ENCODE measurements around the gene TACC2. TPM values are rescaled to one million over a fixed set of nuclear protein-coding genes. Genes with fewer than 3 reads are reported as not detected.
"Not testable (repeated sequence)": the region's sequence is repeated elsewhere in the genome, so short reads cannot be mapped to it uniquely, and the experiment has no call there.

TACC2 gene
- total and polyA plus RNA-seq, 2 experiments from 2014 or later, result 30.8 to 35.9 TPM

GRCh38 chr10:122093076-122093475, 104.1 kb downstream of the TACC2 start:
- Histone ChIP-seq H3K27me3 (ENCODE audit: insufficient read depth) (no peaks in the 10 kb centered on the region), H3K36me3 (ENCODE audit: insufficient read depth) (no peaks in the 10 kb centered on the region), H2AFZ (no peak overlapping the region), H3K9me2 (ENCODE audit: insufficient read depth) (no peaks in the 10 kb centered on the region), H3K4me1 (ENCODE audit: insufficient read depth) (no peaks in the 10 kb centered on the region), H3K79me2 (replicated peaks; ENCODE audit: insufficient read depth) (no peaks in the 10 kb centered on the region), H3K4me2 (no peak overlapping the region), H3K27ac (ENCODE audit: low read depth) (no peak overlapping the region), H4K20me1 (replicated peaks; ENCODE audit: insufficient read depth) (no peaks in the 10 kb centered on the region), H3F3A (replicated peaks; ENCODE audit: low read depth) (no peaks in the 10 kb centered on the region), H3K4me3 (no peak overlapping the region)
- peaks cover 1% of the 10 kb centered on the region for H3K27me3 Mint-ChIP-seq (ENCODE audit: insufficient read depth, low read depth, poor library complexity)
- H3K4me3 Mint-ChIP-seq, result no peak overlapping the region
- no peaks in the 10 kb centered on the region for H3K36me3 Mint-ChIP-seq (ENCODE audit: low read depth)
- no peak for TF ChIP-seq JUNB (IDR thresholded peaks at IDR 0.05; ENCODE audit: unreplicated experiment)
- no peaks in the 10 kb centered on the region for H3K4me1 Mint-ChIP-seq
- no peak overlapping the region for H3K27ac Mint-ChIP-seq
- no peaks in the 10 kb centered on the region for H3K9me3 Mint-ChIP-seq
- no peak for ATAC-seq
- no peak for DNase-seq (ENCODE audit: low spot score)

- not testable (repeated sequence) for H3K9me3 Mint-ChIP-seq; H2AFZ ChIP-seq; H3K4me3 Mint-ChIP-seq; H4K20me1 ChIP-seq (replicated peaks; ENCODE audit: insufficient read depth); H3K27ac Mint-ChIP-seq; H3K27me3 ChIP-seq (ENCODE audit: insufficient read depth); H3K4me3 ChIP-seq; H3K36me3 Mint-ChIP-seq (ENCODE audit: low read depth); DNase-seq (ENCODE audit: low spot score); H3K4me2 ChIP-seq; ATAC-seq; H3K79me2 ChIP-seq (replicated peaks; ENCODE audit: insufficient read depth); H3K4me1 Mint-ChIP-seq; H3K9me2 ChIP-seq (ENCODE audit: insufficient read depth); H3K27ac ChIP-seq (ENCODE audit: low read depth); H3K4me1 ChIP-seq (ENCODE audit: insufficient read depth); H3K36me3 ChIP-seq (ENCODE audit: insufficient read depth); H3F3A ChIP-seq (replicated peaks; ENCODE audit: low read depth); H3K27me3 Mint-ChIP-seq (ENCODE audit: insufficient read depth, low read depth, poor library complexity)
Observed at GRCh38 chr10:122096181-122096580, 107.2 kb downstream of the TACC2 start.

DNA sequence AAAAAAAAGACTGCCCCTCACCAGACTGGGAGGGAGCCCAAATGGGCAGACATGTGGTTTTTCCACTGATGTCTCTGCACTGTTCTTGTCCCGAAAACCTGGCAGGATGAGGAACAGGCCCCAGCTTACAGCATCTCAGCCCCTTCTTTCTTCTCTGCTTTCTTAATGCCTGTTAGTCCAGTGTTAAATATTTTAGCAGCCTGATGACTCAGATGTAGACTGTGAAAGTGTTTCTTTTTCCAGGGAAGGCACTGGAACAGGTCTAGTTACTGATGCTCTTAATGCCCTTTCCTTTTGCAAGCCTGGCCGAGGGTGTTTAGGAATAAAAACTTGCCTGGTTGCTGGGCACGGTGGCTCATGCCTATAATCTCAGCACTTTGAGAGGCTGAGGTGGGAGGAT, 107.7 kb downstream of the TACC2 start:
- DNase-seq (ENCODE audit: low spot score) (no peak), ATAC-seq (no peak)
- H3K36me3 ChIP-seq (ENCODE audit: insufficient read depth), result no peaks in the 10 kb centered on the region
- no peaks in the 10 kb centered on the region for H3K9me2 ChIP-seq (ENCODE audit: insufficient read depth)
- peaks cover 4% of the 10 kb centered on the region for H3K27me3 Mint-ChIP-seq (ENCODE audit: insufficient read depth, low read depth, poor library complexity)
- no peaks in the 10 kb centered on the region for H3K79me2 ChIP-seq (replicated peaks; ENCODE audit: insufficient read depth)
- no peak for TF ChIP-seq EZH2 (IDR thresholded peaks at IDR 0.05; ENCODE audit: low read depth, unreplicated experiment)
- no peaks in the 10 kb centered on the region for H3F3A ChIP-seq (replicated peaks; ENCODE audit: low read depth)
- H3K4me3 Mint-ChIP-seq, result no peak overlapping the region
- H3K27ac ChIP-seq (ENCODE audit: low read depth), result no peak overlapping the region
- H3K4me3 ChIP-seq, result no peak overlapping the region
- H3K9me3 Mint-ChIP-seq, result no peaks in the 10 kb centered on the region
- no peaks in the 10 kb centered on the region for H3K36me3 Mint-ChIP-seq (ENCODE audit: low read depth)
- H3K27ac Mint-ChIP-seq, result no peak overlapping the region
- no peaks in the 10 kb centered on the region for H4K20me1 ChIP-seq (replicated peaks; ENCODE audit: insufficient read depth)
- H2AFZ ChIP-seq, result no peak overlapping the region
- no peak overlapping the region for H3K4me2 ChIP-seq
- no peaks in the 10 kb centered on the region for H3K4me1 ChIP-seq (ENCODE audit: insufficient read depth)
- H3K27me3 ChIP-seq (ENCODE audit: insufficient read depth), result no peaks in the 10 kb centered on the region
- H3K4me1 Mint-ChIP-seq, result no peaks in the 10 kb centered on the region

DNA sequence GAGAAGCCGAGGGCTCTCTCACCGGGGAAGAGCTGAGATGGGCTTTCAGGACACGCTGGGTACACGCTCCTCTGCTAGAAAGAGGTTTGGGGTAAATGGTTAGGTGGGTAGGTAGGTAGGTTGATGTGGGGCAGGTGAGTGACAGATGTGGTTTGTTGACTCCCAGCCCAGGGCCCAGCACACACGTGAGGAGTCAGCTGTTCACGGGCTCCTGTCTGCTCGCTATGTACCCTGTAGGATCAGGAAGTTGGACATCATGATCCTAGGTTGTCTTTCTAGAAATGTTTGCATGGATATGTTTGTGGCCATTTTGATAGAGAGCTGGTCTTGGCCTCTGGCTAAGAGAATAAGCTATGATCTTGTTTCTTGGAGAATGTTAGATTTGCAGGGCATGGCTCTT, 109.0 kb downstream of the TACC2 start:
- Mint-ChIP-seq H3K9me3 (no peaks in the 10 kb centered on the region), H3K27me3 (ENCODE audit: insufficient read depth, low read depth, poor library complexity) (peaks cover 4% of the 10 kb centered on the region), H3K4me3 (no peak overlapping the region), H3K27ac (no peak overlapping the region), H3K36me3 (ENCODE audit: low read depth) (no peaks in the 10 kb centered on the region), H3K4me1 (no peaks in the 10 kb centered on the region)
- H3K27ac ChIP-seq (ENCODE audit: low read depth), result no peak overlapping the region
- DNase-seq (ENCODE audit: low spot score), result no peak
- no peaks in the 10 kb centered on the region for H3K27me3 ChIP-seq (ENCODE audit: insufficient read depth)
- no peaks in the 10 kb centered on the region for H3F3A ChIP-seq (replicated peaks; ENCODE audit: low read depth)
- no peak for ATAC-seq
- no peaks in the 10 kb centered on the region for H3K4me1 ChIP-seq (ENCODE audit: insufficient read depth)
- no peaks in the 10 kb centered on the region for H3K36me3 ChIP-seq (ENCODE audit: insufficient read depth)
- no peak overlapping the region for H3K4me2 ChIP-seq
- H3K4me3 ChIP-seq, result no peak overlapping the region
- no peaks in the 10 kb centered on the region for H3K9me2 ChIP-seq (ENCODE audit: insufficient read depth)
- no peaks in the 10 kb centered on the region for H3K79me2 ChIP-seq (replicated peaks; ENCODE audit: insufficient read depth)
- H4K20me1 ChIP-seq (replicated peaks; ENCODE audit: insufficient read depth), result no peaks in the 10 kb centered on the region
- H2AFZ ChIP-seq, result no peak overlapping the region
- no peak for TF ChIP-seq ZNF114 (CRISPR knock-in tag; IDR thresholded peaks at IDR 0.05)
- TF ChIP-seq JUNB (IDR thresholded peaks at IDR 0.05; ENCODE audit: unreplicated experiment), result no peak
- TF ChIP-seq CTCF (conservative IDR thresholded peaks at IDR 0.05; ENCODE audit: low read depth in 2 of 2), result no peak
